Measurements from ENCODE around the gene UNC45A. TPM values are rescaled to one million over a fixed set of nuclear protein-coding genes. Genes with fewer than 3 reads are reported as not detected.

UNC45A gene
- total RNA-seq, 2 donors from 2014 or later, result 52.2 to 70.1 TPM

DNA sequence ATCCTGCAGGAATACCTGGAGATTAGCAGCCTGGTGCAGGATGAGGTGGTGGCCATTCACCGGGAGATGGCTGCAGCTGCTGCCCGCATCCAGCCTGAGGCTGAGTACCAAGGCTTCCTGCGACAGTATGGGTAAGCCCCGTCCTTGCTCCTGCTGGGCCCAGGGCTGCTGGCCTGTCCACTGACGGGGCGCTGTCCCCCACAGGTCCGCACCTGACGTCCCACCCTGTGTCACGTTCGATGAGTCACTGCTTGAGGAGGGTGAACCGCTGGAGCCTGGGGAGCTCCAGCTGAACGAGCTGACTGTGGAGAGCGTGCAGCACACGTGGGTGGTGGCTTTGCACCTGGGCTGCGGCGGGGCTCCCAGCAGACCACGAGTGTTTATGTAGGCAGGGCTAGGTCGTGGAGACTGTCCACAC, 45.8 kb upstream of the UNC45A start:
- TF ChIP-seq POLR2A (IDR thresholded peaks at IDR 0.05), result no peak
- no peak for TF ChIP-seq POLR2AphosphoS5 (IDR thresholded peaks at IDR 0.05)
- TF ChIP-seq, protein P1, sequence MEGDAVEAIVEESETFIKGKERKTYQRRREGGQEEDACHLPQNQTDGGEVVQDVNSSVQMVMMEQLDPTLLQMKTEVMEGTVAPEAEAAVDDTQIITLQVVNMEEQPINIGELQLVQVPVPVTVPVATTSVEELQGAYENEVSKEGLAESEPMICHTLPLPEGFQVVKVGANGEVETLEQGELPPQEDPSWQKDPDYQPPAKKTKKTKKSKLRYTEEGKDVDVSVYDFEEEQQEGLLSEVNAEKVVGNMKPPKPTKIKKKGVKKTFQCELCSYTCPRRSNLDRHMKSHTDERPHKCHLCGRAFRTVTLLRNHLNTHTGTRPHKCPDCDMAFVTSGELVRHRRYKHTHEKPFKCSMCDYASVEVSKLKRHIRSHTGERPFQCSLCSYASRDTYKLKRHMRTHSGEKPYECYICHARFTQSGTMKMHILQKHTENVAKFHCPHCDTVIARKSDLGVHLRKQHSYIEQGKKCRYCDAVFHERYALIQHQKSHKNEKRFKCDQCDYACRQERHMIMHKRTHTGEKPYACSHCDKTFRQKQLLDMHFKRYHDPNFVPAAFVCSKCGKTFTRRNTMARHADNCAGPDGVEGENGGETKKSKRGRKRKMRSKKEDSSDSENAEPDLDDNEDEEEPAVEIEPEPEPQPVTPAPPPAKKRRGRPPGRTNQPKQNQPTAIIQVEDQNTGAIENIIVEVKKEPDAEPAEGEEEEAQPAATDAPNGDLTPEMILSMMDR (IDR thresholded peaks at IDR 0.05), result no peak
- 80% methylated on average over 18 of the region's 18 CpGs for WGBS
- no peak overlapping the region for H3K4me3 ChIP-seq
- intact Hi-C loops (cut with DNase I), result loop anchor here (10.0 kb wide), 1 partner anchor 575 kb away; no protein-coding TSS in a partner anchor
- no peak overlapping the region for H3K27ac ChIP-seq
- no peaks in the 10 kb centered on the region for H3K27me3 ChIP-seq (replicated peaks; ENCODE audit: insufficient read depth)
- H3K4me1 ChIP-seq (replicated peaks), result peaks cover 6% of the 10 kb centered on the region
- H3K9me3 ChIP-seq, result no peaks in the 10 kb centered on the region
- H3K36me3 ChIP-seq, result peaks cover 7 to 26% of the 10 kb centered on the region in 2 donors
- no peak for DNase-seq (ENCODE audit: low spot score)

DNA sequence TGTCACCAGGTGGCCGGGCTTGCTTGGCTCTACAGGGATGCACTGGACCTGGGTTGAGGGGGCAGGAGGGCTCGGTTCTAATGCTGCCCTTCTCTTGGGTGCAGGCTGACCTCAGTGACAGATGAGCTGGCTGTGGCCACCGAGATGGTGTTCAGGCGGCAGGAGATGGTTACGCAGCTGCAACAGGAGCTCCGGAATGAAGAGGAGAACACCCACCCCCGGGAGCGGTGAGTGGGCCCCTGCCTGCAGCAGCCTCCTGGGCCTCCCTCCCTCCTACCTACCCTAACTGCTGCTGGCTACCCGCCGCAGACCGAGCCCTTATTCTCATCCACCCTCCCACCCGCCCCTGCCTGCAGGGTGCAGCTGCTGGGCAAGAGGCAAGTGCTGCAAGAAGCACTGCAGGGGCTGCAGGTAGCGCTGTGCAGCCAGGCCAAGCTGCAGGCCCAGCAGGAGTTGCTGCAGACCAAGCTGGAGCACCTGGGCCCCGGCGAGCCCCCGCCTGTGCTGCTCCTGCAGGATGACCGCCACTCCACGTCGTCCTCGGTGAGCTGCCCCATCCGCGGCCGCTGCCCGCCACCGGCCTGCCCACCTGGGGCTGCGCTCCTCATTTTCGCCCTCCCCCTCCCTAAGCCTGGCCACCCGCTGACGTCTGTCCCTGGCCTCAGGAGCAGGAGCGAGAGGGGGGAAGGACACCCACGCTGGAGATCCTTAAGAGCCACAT, 45.2 kb upstream of the UNC45A start:
- DNase-seq (ENCODE audit: low spot score), result no peak

DNA sequence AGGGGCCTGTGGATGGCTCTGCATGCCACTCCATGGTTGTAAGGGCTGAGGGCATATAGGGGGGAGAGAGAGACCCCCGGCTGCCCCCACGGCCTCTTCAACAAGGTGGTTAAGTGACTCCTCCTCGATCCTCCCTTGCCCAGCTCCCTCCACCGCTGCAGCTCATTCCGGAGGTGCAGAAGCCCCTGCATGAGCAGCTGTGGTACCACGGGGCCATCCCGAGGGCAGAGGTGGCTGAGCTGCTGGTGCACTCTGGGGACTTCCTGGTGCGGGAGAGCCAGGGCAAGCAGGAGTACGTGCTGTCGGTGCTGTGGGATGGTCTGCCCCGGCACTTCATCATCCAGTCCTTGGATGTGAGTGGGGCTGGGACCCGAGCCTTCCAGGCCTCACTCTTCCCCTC, 44.2 kb upstream of the UNC45A start:
- H3K9me3 ChIP-seq, result no peaks in the 10 kb centered on the region
- no peaks in the 10 kb centered on the region for H3K4me1 ChIP-seq (replicated peaks)
- DNase-seq (ENCODE audit: low spot score), result no peak
- peaks cover 7 to 26% of the 10 kb centered on the region in 2 donors for H3K36me3 ChIP-seq
- intact Hi-C loops (cut with DNase I), result no loop called here
- no peak overlapping the region for H3K4me3 ChIP-seq
- H3K27ac ChIP-seq, result no peak overlapping the region
- H3K27me3 ChIP-seq (replicated peaks; ENCODE audit: insufficient read depth), result no peaks in the 10 kb centered on the region
- TF ChIP-seq POLR2AphosphoS5 (IDR thresholded peaks at IDR 0.05) (no peak), POLR2A (IDR thresholded peaks at IDR 0.05) (no peak)
- TF ChIP-seq, protein P1 (IDR thresholded peaks at IDR 0.05), result no peak
- 77% methylated on average over 12 of the region's 12 CpGs for WGBS

More for the DNA sequence above, 45.2 kb upstream of the UNC45A start:
- H3K27me3 ChIP-seq (replicated peaks; ENCODE audit: insufficient read depth), result no peaks in the 10 kb centered on the region
- H3K4me1 ChIP-seq (replicated peaks), result peaks cover under 1% of the 10 kb centered on the region
- no peak overlapping the region for H3K4me3 ChIP-seq
- WGBS, result 81% methylated on average over 30 of the region's 31 CpGs
- H3K27ac ChIP-seq, result no peak overlapping the region
- peaks cover 7 to 26% of the 10 kb centered on the region in 2 donors for H3K36me3 ChIP-seq
- intact Hi-C loops (cut with DNase I), result loop anchor here (10.0 kb wide), 1 partner anchor 575 kb away; no protein-coding TSS in a partner anchor
- H3K9me3 ChIP-seq, result no peaks in the 10 kb centered on the region
- no peak for TF ChIP-seq POLR2AphosphoS5 (IDR thresholded peaks at IDR 0.05)
- no peak for TF ChIP-seq POLR2A (IDR thresholded peaks at IDR 0.05)
- TF ChIP-seq, protein P1 (IDR thresholded peaks at IDR 0.05), result no peak

DNA sequence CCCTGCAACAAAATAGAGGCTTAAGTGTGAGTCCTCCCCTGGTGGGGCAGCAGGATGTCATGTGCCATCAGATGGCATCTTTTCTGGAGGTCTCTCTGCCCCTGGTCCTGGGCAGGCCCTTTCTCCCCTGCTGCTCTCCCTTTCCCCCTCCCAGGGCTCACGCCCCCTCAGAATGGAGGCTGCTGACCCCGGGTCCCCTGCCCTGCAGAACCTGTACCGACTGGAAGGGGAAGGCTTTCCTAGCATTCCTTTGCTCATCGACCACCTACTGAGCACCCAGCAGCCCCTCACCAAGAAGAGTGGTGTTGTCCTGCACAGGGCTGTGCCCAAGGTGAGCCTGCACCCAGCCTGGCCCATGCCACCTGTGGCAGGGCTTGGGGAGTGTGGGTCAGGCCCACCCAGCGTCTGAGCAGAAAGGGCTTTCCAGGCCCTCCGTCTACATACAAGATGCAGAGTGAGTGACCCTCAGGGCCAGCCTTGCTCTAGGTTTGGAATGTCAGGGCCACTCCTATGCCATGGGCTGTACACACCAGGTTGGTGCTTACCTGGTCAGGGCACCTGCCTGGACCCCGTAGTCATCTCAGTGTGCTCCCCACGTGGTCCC, 43.6 kb upstream of the UNC45A start:
- H3K4me1 ChIP-seq (replicated peaks), result no peaks in the 10 kb centered on the region
- H3K4me3 ChIP-seq, result no peak overlapping the region
- no peak for TF ChIP-seq POLR2AphosphoS5 (IDR thresholded peaks at IDR 0.05)
- TF ChIP-seq, protein P1 (IDR thresholded peaks at IDR 0.05), result no peak
- TF ChIP-seq POLR2A (IDR thresholded peaks at IDR 0.05), result no peak
- intact Hi-C loops (cut with DNase I), result no loop called here
- H3K27me3 ChIP-seq (replicated peaks; ENCODE audit: insufficient read depth), result no peaks in the 10 kb centered on the region
- peaks cover 7 to 26% of the 10 kb centered on the region in 2 donors for H3K36me3 ChIP-seq
- 88% methylated on average over 8 of the region's 8 CpGs for WGBS
- no peaks in the 10 kb centered on the region for H3K9me3 ChIP-seq
- DNase-seq (ENCODE audit: low spot score), result no peak
- H3K27ac ChIP-seq, result no peak overlapping the region

Measured in prostate gland (tissue), 2 donors.